Keratinocyte (primary cell): ENCODE data around the gene THSD8. TPM values are rescaled to one million over a fixed set of nuclear protein-coding genes. Genes with fewer than 3 reads are reported as not detected.

Experiments
- DNase-seq: peaks from one replicate; pipeline ENCODE4 v3.0.0-alpha.2; 2011; ENCODE audit warnings: low read depth, missing footprints, low spot score
- FAIRE-seq: peaks from 2 replicates; lab custom pipeline; 2011; peaks lifted over from hg19 to GRCh38; lab: Jason Lieb, UNC
- H2AFZ ChIP-seq: 2 replicates; pipeline ENCODE4 v1.6.0; 2012; ENCODE audit warnings: low read length, control low read depth, inconsistent platforms; ENCODE audit not compliant: control insufficient read depth
- H3K27ac ChIP-seq: 2 replicates; pipeline ENCODE4 v1.5.1; 2011; ENCODE audit warnings: low read length; ENCODE audit not compliant: control insufficient read depth, insufficient read depth
- H3K27me3 ChIP-seq: 3 replicates; pipeline ENCODE4 v1.6.0; 2011; ENCODE audit warnings: low read length; ENCODE audit not compliant: control insufficient read depth, insufficient read depth; ENCODE audit errors: extremely low read depth
- H3K36me3 ChIP-seq, 2 experiments: 2 replicates in 1 of 2; 3 replicates in 1 of 2; pipeline ENCODE4 v1.5.1; 2011; ENCODE audit warnings: low read length in 2 of 2, mild to moderate bottlenecking in 1 of 2; ENCODE audit not compliant: control insufficient read depth in 2 of 2, insufficient read depth in 2 of 2; ENCODE audit errors: extremely low read depth in 1 of 2
- H3K4me1 ChIP-seq: 3 replicates; pipeline ENCODE4 v1.5.1; 2011; ENCODE audit warnings: low read length; ENCODE audit not compliant: control insufficient read depth, insufficient read depth; ENCODE audit errors: extremely low read depth
- H3K4me2 ChIP-seq: 3 replicates; pipeline ENCODE4 v1.6.0; 2011; ENCODE audit warnings: low read depth, low read length; ENCODE audit not compliant: control insufficient read depth, insufficient read depth; ENCODE audit errors: extremely low read depth
- H3K4me3 ChIP-seq, 3 experiments: fragments of 200-600 bp in 1 of 3; sonication (generic) in 1 of 3; 2 replicates in 2 of 3; 3 replicates in 1 of 3; pipeline ENCODE4 v1.5.1; 2011 to 2016; ENCODE audit warnings: low read length in 3 of 3, mild to moderate bottlenecking in 3 of 3, control low read depth in 2 of 3, inconsistent platforms in 1 of 3, low read depth in 1 of 3, mixed read lengths in 1 of 3, mixed run types in 1 of 3, moderate library complexity in 1 of 3; ENCODE audit not compliant: control insufficient read depth in 2 of 3, insufficient read depth in 2 of 3; ENCODE audit errors: extremely low read depth in 1 of 3
- H3K79me2 ChIP-seq: 2 replicates; pipeline ENCODE4 v1.6.0; 2012; ENCODE audit warnings: low read length; ENCODE audit not compliant: control insufficient read depth, insufficient read depth
- H3K9ac ChIP-seq: 3 replicates; pipeline ENCODE4 v1.6.0; 2011; ENCODE audit warnings: low read length; ENCODE audit not compliant: control insufficient read depth, insufficient read depth; ENCODE audit errors: extremely low read depth
- H3K9me1 ChIP-seq: 3 replicates; pipeline ENCODE4 v1.6.0; 2011; ENCODE audit warnings: low read length; ENCODE audit not compliant: control insufficient read depth, insufficient read depth; ENCODE audit errors: extremely low read depth
- H3K9me3 ChIP-seq: 2 replicates; pipeline ENCODE4 v1.5.1; 2012; ENCODE audit warnings: low read depth, low read length; ENCODE audit not compliant: control insufficient read depth
- H4K20me1 ChIP-seq: 3 replicates; pipeline ENCODE4 v1.6.0; 2011; ENCODE audit warnings: low read length; ENCODE audit not compliant: control insufficient read depth, insufficient read depth; ENCODE audit errors: extremely low read depth
- EZH2 ChIP-seq: IDR thresholded peaks from one replicate; pipeline ENCODE4 v1.6.1; 2012; ENCODE audit warnings: inconsistent platforms, mild to moderate bottlenecking, low read length, moderate library complexity
- dilution Hi-C: fragments of 300-500 bp; cut with MboI; formaldehyde crosslinking; loops from one replicate; pipeline ENCODE4 v1.7.0; 2020; ENCODE audit warnings: low sequenced_read_pairs; ENCODE audit not compliant: extremely low pct_ligation_motif_present
- polyA plus RNA-seq, 5 experiments: library from polyadenylated mRNA; depleted of rRNA in 3 of 5; stranded (reverse) in 3 of 5; stranded (forward) in 1 of 5; unstranded in 1 of 5; fragments of >200 nt; gene quantifications; 1 replicate in 1 of 5; 2 replicates in 3 of 5; 3 replicates in 1 of 5; pipeline versions ENCODE4 v1.2.1 to v1.2.3, GENCODE V29; 2011 to 2012; ENCODE audit warnings: missing spikeins in 2 of 5, low read depth in 1 of 5, low replicate concordance in 1 of 5
- TF ChIP-seq, protein P1 (sequence below), 3 experiments: IDR thresholded peaks in 1 of 3; conservative IDR thresholded peaks in 1 of 3; optimal IDR thresholded peaks in 1 of 3; 2 replicates in 2 of 3; 3 replicates in 1 of 3; pipeline versions ENCODE3 to v1.5.1; 2011; ENCODE audit warnings: low read length in 3 of 3, mild to moderate bottlenecking in 3 of 3, moderate library complexity in 2 of 3, control low read depth in 1 of 3, inconsistent platforms in 1 of 3; ENCODE audit not compliant: insufficient read depth in 2 of 3; ENCODE audit errors: extremely low read depth in 1 of 3

The THSD8 gene
- polyA plus RNA-seq, 1 donor (not counting 4 experiments of a cell fraction or from before 2014, with no cell fraction given) = 6.6 TPM

DNA sequence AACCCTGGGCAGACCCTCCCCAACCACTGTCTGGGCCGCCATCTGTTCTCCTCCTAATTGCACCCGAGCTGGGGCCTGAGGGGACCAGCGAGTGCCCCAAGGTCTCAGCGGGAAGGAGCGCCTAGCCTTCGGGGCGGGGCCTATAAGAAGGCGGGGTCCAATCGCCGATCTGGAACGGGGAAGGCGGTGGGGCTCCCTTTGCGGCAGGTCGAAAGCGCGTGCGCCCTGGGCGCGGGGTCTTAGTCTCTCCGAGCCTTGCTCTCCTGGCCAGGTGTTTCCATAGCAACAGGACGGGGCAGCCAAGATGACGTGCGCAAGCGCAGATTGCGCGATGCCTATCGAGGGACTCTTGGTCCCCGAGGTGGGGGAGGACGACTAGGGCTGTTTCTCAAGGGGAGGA, 39.2 kb downstream of the THSD8 start:
- Histone ChIP-seq H3K36me3 (no peaks in the 10 kb centered on the region), H4K20me1 (no peaks in the 10 kb centered on the region), H3K9me3 (no peaks in the 10 kb centered on the region), H3K4me3 (peak overlapping the region; percentile 27 to 49 (median 48)), H3K9me1 (no peaks in the 10 kb centered on the region), H3K9ac (no peak overlapping the region), H3K4me1 (peaks cover 14% of the 10 kb centered on the region), H3K27me3 (peaks cover 45% of the 10 kb centered on the region), H3K4me2 (peak overlapping the region; percentile 67), H3K79me2 (no peaks in the 10 kb centered on the region), H3K27ac (no peak overlapping the region), H2AFZ (peak overlapping the region; percentile 44)
- dilution Hi-C loops = no loop called here
- no peak for DNase-seq
- FAIRE-seq = no peak
- TF ChIP-seq, protein P1, sequence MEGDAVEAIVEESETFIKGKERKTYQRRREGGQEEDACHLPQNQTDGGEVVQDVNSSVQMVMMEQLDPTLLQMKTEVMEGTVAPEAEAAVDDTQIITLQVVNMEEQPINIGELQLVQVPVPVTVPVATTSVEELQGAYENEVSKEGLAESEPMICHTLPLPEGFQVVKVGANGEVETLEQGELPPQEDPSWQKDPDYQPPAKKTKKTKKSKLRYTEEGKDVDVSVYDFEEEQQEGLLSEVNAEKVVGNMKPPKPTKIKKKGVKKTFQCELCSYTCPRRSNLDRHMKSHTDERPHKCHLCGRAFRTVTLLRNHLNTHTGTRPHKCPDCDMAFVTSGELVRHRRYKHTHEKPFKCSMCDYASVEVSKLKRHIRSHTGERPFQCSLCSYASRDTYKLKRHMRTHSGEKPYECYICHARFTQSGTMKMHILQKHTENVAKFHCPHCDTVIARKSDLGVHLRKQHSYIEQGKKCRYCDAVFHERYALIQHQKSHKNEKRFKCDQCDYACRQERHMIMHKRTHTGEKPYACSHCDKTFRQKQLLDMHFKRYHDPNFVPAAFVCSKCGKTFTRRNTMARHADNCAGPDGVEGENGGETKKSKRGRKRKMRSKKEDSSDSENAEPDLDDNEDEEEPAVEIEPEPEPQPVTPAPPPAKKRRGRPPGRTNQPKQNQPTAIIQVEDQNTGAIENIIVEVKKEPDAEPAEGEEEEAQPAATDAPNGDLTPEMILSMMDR (optimal IDR thresholded peaks at IDR 0.05 in 1 of 3, IDR thresholded peaks at IDR 0.05 in 1 of 3, conservative IDR thresholded peaks at IDR 0.05 in 1 of 3; ENCODE audit: extremely low read depth in 1 of 3, insufficient read depth in 2 of 3, low read length in 3 of 3) = no peak
- TF ChIP-seq EZH2 = no peak

- Histone ChIP-seq H4K20me1 (no peaks in the 10 kb centered on the region), H3K27me3 (peaks cover 37% of the 10 kb centered on the region), H2AFZ (no peak overlapping the region), H3K36me3 (no peaks in the 10 kb centered on the region), H3K9ac (no peak overlapping the region), H3K4me3 (no peak overlapping the region), H3K4me2 (no peak overlapping the region), H3K79me2 (no peaks in the 10 kb centered on the region), H3K9me1 (no peaks in the 10 kb centered on the region), H3K4me1 (peaks cover 15% of the 10 kb centered on the region), H3K9me3 (no peaks in the 10 kb centered on the region), H3K27ac (no peak overlapping the region)
- dilution Hi-C loops = no loop called here
- FAIRE-seq (no peak), DNase-seq (no peak)
- TF ChIP-seq EZH2 = no peak
- TF ChIP-seq, protein P1 (optimal IDR thresholded peaks at IDR 0.05 in 1 of 3, IDR thresholded peaks at IDR 0.05 in 1 of 3, conservative IDR thresholded peaks at IDR 0.05 in 1 of 3; ENCODE audit: extremely low read depth in 1 of 3, insufficient read depth in 2 of 3, low read length in 3 of 3) = no peak
Observed at GRCh38 chr19:12842511-12842910, 40.6 kb downstream of the THSD8 start.
